Measurements from ENCODE around the gene NUP205. TPM values are rescaled to one million over a fixed set of nuclear protein-coding genes. Genes with fewer than 3 reads are reported as not detected.
A peak's percentile ranks its signal among the peaks of the same experiment; 100 is the strongest.

The NUP205 gene
- total and polyA plus RNA-seq, 2 of the 13 experiments (the other 11 are each of a cell fraction or from before 2014, with no cell fraction given) = 46.2 to 87.2 TPM

DNA sequence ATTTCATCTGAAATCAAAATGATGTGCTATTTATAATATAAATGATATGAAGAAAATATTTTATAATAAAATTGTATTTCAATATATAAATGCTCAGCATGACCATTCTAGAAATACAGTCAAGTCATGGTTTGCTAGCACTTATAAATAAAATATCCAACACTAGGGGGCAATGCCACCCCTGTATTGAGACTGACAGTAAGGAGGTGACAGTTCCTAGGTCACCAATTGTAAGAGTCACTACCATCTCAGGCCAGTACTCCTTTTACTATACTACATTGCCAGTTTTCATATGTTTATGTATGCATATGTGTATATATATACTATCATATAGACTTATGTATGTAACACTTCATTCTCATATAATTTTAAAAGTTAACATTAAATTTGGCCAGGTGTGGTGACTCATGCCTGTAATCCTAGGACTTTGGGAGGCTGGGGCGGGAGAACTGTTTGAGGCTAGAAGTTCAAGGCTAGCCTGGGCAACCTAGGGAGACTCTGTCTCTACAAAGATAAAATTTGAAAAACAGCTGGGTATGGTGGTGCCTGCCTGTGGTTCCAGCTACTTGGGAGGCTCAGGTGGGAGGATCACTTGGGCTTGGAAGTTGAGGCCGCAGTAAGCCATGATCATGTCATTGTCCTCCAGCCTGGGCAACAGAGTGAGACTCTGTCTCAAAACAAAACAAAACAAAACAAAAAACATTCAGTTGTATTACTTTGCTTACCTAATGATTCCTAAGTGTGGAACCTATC, 45.4 kb upstream of the NUP205 start (continued):
- TF ChIP-seq, protein P1, sequence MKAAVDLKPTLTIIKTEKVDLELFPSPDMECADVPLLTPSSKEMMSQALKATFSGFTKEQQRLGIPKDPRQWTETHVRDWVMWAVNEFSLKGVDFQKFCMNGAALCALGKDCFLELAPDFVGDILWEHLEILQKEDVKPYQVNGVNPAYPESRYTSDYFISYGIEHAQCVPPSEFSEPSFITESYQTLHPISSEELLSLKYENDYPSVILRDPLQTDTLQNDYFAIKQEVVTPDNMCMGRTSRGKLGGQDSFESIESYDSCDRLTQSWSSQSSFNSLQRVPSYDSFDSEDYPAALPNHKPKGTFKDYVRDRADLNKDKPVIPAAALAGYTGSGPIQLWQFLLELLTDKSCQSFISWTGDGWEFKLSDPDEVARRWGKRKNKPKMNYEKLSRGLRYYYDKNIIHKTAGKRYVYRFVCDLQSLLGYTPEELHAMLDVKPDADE (CRISPR knock-in tag; IDR thresholded peaks at IDR 0.05) = no peak
- no peak for TF ChIP-seq SRY (CRISPR knock-in tag; IDR thresholded peaks at IDR 0.05)
- TF ChIP-seq MAFK (conservative IDR thresholded peaks at IDR 0.05 in 1 of 2, IDR thresholded peaks at IDR 0.05 in 1 of 2; ENCODE audit: low read length in 2 of 2) = peak; percentile 52 to 82
- TF ChIP-seq ZNF782 (CRISPR knock-in tag; IDR thresholded peaks at IDR 0.05; ENCODE audit: borderline replicate concordance) = no peak
- peak; percentile 79 for TF ChIP-seq THAP11 (CRISPR knock-in tag; IDR thresholded peaks at IDR 0.05)
- TF ChIP-seq, protein P2, sequence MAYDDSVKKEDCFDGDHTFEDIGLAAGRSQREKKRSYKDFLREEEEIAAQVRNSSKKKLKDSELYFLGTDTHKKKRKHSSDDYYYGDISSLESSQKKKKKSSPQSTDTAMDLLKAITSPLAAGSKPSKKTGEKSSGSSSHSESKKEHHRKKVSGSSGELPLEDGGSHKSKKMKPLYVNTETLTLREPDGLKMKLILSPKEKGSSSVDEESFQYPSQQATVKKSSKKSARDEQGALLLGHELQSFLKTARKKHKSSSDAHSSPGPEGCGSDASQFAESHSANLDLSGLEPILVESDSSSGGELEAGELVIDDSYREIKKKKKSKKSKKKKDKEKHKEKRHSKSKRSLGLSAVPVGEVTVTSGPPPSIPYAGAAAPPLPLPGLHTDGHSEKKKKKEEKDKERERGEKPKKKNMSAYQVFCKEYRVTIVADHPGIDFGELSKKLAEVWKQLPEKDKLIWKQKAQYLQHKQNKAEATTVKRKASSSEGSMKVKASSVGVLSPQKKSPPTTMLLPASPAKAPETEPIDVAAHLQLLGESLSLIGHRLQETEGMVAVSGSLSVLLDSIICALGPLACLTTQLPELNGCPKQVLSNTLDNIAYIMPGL (CRISPR knock-in tag; IDR thresholded peaks at IDR 0.05; ENCODE audit: borderline replicate concordance in 1 of 2, low read depth in 1 of 2) = 0 out of 4 replicates have a peak, but pooled peaks of 1 of the 2 experiments have one; percentile 56
- TF ChIP-seq ZNF17 (CRISPR knock-in tag; IDR thresholded peaks at IDR 0.05) = no peak
- TF ChIP-seq, protein P3, sequence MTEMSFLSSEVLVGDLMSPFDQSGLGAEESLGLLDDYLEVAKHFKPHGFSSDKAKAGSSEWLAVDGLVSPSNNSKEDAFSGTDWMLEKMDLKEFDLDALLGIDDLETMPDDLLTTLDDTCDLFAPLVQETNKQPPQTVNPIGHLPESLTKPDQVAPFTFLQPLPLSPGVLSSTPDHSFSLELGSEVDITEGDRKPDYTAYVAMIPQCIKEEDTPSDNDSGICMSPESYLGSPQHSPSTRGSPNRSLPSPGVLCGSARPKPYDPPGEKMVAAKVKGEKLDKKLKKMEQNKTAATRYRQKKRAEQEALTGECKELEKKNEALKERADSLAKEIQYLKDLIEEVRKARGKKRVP (CRISPR knock-in tag; IDR thresholded peaks at IDR 0.05) = no peak
- no peak for TF ChIP-seq ZNF337 (CRISPR knock-in tag; IDR thresholded peaks at IDR 0.05; ENCODE audit: borderline replicate concordance, low read depth)
- TF ChIP-seq, protein P4, sequence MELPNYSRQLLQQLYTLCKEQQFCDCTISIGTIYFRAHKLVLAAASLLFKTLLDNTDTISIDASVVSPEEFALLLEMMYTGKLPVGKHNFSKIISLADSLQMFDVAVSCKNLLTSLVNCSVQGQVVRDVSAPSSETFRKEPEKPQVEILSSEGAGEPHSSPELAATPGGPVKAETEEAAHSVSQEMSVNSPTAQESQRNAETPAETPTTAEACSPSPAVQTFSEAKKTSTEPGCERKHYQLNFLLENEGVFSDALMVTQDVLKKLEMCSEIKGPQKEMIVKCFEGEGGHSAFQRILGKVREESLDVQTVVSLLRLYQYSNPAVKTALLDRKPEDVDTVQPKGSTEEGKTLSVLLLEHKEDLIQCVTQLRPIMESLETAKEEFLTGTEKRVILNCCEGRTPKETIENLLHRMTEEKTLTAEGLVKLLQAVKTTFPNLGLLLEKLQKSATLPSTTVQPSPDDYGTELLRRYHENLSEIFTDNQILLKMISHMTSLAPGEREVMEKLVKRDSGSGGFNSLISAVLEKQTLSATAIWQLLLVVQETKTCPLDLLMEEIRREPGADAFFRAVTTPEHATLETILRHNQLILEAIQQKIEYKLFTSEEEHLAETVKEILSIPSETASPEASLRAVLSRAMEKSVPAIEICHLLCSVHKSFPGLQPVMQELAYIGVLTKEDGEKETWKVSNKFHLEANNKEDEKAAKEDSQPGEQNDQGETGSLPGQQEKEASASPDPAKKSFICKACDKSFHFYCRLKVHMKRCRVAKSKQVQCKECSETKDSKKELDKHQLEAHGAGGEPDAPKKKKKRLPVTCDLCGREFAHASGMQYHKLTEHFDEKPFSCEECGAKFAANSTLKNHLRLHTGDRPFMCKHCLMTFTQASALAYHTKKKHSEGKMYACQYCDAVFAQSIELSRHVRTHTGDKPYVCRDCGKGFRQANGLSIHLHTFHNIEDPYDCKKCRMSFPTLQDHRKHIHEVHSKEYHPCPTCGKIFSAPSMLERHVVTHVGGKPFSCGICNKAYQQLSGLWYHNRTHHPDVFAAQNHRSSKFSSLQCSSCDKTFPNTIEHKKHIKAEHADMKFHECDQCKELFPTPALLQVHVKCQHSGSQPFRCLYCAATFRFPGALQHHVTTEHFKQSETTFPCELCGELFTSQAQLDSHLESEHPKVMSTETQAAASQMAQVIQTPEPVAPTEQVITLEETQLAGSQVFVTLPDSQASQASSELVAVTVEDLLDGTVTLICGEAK (IDR thresholded peaks at IDR 0.05) = no peak
- TF ChIP-seq, protein P4 (CRISPR knock-in tag; IDR thresholded peaks at IDR 0.05) = no peak
- TF ChIP-seq HMG20A (CRISPR knock-in tag; IDR thresholded peaks at IDR 0.05; ENCODE audit: borderline replicate concordance) = no peak
- TF ChIP-seq NFE2L2 (IDR thresholded peaks at IDR 0.05; ENCODE audit: low read length) = peak; percentile 88
- no peak for TF ChIP-seq ZNF160 (CRISPR knock-in tag; IDR thresholded peaks at IDR 0.05)
- TF ChIP-seq NR2C2 (CRISPR knock-in tag; IDR thresholded peaks at IDR 0.05; ENCODE audit: borderline replicate concordance) = no peak
- TF ChIP-seq ZNF296 (CRISPR knock-in tag; conservative IDR thresholded peaks at IDR 0.05) = no peak

Measured in HepG2 (cell line).